ENCODE measurements around the gene WDR41. TPM values are rescaled to one million over a fixed set of nuclear protein-coding genes. Genes with fewer than 3 reads are reported as not detected.

WDR41 gene
- total RNA-seq, 1 donor from 2014 or later: 51.0 TPM

- no peak for DNase-seq (ENCODE audit: low read depth in 2 of 2)
Measured at GRCh38 chr5:77448831-77449230, 43.3 kb downstream of the WDR41 start.

- no peak for DNase-seq (ENCODE audit: low read depth in 2 of 2)
Measured at GRCh38 chr5:77444356-77444755, 47.8 kb downstream of the WDR41 start.

DNA sequence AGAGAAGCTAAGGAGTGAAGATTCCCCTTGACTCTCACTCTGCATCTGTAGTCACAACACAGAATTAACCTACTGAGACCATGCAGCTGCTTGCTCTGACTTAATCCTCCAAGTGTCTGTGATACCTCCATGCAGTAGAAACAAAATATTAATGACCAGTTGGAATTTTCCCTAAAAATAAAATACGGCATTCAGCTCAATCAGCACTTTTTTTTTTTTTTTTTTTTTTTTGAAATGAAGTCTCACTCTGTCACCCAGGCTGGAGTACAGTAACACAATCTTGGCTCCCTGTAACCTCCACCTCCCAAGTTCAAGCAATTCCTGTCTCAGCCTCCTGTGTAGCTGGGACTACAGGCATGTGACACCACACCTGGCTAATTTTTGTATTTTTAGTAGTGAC, 48.4 kb downstream of the WDR41 start:
- no peak for DNase-seq (ENCODE audit: low read depth in 2 of 2)

- DNase-seq (ENCODE audit: low read depth in 2 of 2): no peak
Measured at GRCh38 chr5:77438071-77438470, 54.0 kb downstream of the WDR41 start.

GRCh38 chr5:77437194-77437593, 54.9 kb downstream of the WDR41 start:
- DNase-seq (ENCODE audit: low read depth in 2 of 2): peak in 1 of 2 donors; percentile 20

DNA sequence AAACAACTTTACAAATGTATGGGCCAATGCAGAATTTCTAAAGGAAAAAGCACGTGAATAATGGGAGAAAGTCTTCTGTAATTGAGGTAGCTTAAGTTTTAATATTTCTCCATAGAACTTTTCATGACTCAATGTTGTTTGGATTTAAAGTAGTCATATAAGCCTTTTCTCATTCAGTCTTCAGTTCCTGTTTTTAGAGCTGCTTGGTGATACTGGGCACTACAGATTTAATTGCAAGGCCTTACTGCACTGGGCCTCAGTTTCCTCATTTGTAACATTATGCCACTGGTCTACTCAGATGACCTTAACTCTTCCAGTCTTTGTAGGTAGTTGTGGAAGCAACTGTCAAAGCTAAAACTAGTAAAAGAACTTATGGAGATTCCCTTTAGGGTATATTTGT, 60.4 kb downstream of the WDR41 start:
- DNase-seq (ENCODE audit: low read depth in 2 of 2): no peak

- DNase-seq (ENCODE audit: low read depth in 2 of 2): no peak
Measured at GRCh38 chr5:77431286-77431685, 60.8 kb downstream of the WDR41 start.

GRCh38 chr5:77430726-77431125, 61.4 kb downstream of the WDR41 start:
- no peak for DNase-seq (ENCODE audit: low read depth in 2 of 2)

DNA sequence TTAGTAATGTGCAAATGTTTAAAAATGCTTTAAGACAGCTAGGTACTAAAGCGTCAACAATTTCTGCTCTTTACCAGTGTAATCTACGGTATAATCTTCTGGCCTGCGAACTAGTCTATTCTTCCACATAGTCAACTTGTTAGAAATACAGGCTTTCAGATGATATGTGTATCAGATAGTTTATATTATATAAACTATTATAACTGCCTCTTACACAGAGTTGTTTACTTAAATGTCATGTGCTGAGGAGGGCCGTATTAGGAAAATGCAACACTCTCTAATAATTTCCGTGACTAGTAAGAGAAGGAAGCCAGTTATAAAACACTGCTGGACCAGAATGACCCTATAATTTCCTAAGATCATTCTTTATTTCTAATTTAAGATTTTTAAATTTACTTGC, 63.6 kb downstream of the WDR41 start:
- no peak for DNase-seq (ENCODE audit: low read depth in 2 of 2)

DNA sequence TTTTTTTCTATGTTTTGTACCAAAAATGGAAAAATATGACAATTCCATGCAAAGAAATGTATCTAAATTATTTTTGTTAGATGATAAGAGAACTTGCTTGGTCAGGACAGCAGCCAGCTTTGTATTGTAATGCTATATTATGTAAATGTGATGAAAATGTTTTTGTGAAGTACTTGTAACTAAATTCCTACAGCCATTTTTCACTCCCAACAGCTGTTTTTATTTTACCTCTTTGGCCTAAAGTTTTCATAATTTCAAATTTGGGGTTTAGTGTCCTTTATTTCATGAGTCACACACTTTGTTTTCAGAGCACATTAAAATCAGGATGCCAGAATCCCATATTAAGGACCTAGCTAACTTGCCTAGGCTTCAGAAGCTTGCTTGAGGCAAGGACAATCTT, 64.1 kb downstream of the WDR41 start:
- DNase-seq (ENCODE audit: low read depth in 2 of 2): peak in 1 of 2 donors; percentile 11

DNA sequence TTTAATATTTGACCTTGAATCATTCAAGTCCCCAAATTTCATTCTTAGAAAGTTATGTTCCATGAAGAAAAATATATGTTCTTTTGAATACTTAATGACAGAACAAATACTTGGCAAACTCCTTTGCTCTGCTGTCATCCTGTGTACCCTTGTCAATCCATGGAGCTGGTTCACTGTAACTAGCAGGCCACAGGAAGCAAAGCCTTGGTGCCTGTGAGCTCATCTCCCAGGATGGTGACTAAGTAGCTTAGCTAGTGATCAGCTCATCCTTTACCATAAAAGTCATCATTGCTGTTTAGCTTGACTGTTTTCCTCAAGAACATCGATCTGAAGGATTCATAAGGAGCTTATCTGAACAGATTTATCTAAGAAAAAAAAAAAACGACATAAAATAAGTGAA, 65.4 kb downstream of the WDR41 start:
- peak in 1 of 2 donors; percentile 57 for DNase-seq (ENCODE audit: low read depth in 2 of 2)

GRCh38 chr5:77425998-77426659, 66.0 kb downstream of the WDR41 start:
- no peak for DNase-seq (ENCODE audit: low read depth in 2 of 2)

DNA sequence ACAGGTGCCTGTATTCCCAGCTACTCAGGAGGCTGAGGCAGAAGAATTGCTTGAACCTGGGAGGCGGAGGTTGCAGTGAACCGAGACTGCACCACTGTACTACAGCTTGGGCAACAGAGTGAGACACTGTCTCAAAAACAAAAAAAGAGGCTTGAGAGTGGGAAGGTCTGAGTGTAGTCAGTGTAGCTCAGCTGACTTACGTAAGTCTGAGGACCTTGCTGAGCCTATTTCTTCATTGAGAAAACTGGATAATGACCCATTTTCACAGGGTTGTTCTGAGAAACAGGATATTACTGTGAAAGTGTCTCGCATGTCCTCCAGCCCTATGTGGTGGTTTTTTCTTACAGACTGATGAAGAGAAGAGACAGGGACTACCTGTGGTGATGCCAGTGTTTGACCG, 66.7 kb downstream of the WDR41 start:
- DNase-seq (ENCODE audit: low read depth in 2 of 2): no peak

- no peak for DNase-seq (ENCODE audit: low read depth in 2 of 2)
Measured at GRCh38 chr5:77424921-77425320, 67.2 kb downstream of the WDR41 start.

GRCh38 chr5:77423022-77423750, 68.9 kb downstream of the WDR41 start:
- DNase-seq (ENCODE audit: low read depth in 2 of 2): no peak

DNA sequence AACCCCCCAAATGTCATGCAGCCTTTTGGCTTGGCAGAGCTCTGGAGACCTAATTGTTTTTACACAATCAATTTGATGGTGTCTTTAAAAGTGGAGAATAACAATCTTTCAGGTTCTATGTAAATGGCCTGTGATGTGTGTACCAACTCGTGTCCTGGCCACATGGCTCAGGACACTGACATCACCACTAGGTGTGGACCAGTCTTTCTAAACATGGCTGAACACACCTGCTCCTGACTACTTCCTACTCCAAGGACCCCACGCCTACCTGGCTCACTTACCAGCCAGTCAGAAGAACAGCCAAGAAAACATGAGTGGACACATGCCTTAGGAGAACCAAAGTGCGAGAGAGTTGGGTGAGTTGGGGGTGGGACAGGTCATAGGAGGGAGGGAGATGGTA, 71.2 kb downstream of the WDR41 start:
- no peak for DNase-seq (ENCODE audit: low read depth in 2 of 2)

GRCh38 chr5:77419644-77420582, 72.2 kb downstream of the WDR41 start:
- DNase-seq (ENCODE audit: low read depth in 2 of 2): no peak

DNA sequence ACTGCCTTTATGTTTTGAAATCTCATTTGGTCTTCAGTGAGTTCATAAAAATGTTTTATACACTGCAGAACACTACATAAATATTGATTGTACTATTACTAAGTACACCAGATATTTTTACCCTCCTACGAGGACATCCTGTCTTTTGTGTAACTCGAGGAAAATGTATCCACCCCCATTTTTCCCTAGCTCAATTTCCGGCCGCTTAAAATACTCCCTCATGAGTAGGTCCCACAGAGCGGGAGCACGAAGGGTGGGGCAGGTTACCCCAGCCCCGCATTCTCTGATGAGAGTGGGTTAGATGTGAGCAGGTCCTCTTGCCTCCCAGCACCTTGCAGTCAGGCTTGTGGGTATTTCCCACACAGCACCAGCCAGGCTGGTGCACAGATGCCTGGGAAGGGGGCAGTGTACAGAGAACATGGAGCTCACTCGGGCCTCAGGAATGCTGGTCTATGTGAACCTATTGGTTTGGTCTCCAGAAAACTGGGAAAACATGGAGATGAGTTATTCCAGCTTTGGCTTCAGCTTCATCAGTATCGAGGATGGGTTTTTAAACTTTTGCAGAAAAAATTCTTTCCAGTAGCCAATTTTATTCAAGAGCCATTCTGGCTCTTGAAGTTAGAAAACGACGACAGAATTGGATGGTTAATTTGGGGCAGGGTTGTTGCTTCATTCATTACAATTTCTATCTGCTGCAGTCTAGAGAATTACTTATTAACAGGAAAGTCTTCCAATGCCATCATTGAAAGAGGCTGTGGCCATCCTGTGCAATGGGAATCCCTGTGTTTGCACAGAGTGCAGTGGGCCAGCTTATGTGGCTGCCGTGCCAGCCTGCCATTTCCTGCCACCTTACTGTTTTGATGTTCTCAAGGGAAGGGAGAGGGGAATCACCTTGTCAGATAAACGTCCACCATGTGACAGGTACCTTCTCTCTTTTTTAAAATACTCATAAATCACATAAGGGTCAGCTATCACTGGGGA, 73.2 kb downstream of the WDR41 start:
- peak in 1 of 2 donors; percentile 32 for DNase-seq (ENCODE audit: low read depth in 2 of 2)

DNA sequence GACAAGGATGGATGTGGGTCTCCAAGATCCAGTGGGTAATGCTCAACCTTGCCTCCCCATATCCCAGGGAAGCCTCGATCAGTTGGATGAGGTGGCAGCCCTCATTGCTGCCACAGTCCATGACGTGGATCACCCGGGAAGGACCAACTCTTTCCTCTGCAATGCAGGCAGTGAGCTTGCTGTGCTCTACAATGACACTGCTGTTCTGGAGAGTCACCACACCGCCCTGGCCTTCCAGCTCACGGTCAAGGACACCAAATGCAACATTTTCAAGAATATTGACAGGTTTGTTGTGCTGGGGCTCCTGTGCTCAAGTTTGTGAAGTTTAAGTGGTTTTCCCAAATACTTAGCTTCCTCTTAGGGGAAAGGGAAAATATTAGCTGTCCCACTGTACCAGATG, 74.0 kb downstream of the WDR41 start:
- no peak for DNase-seq (ENCODE audit: low read depth in 2 of 2)

DNA sequence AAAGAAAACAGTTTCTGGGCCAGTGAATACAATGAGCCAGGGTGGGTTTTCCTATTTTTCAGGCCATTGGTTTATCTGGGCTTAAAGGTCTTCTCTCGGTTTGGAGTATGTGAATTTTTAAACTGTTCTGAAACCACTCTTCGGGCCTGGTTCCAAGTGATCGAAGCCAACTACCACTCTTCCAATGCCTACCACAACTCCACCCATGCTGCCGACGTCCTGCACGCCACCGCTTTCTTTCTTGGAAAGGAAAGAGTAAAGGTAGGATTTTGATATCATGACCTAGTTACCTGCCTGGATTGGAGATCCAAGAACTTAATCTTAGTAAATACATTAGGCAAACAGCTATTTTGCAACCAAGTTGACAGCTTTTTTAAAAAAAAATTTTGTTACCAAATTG, 79.1 kb downstream of the WDR41 start:
- no peak for DNase-seq (ENCODE audit: low read depth in 2 of 2)
